ENCODE measurements around the gene AUTS2.

AUTS2 gene

GRCh38 chr7:69703099-69703498 is 104.8 kb downstream of the AUTS2 start:
- no peak for TF ChIP-seq GATA2 (IDR thresholded peaks at IDR 0.05; ENCODE audit: low read depth, low read length)
- TF ChIP-seq GATA3 (IDR thresholded peaks at IDR 0.05; ENCODE audit: low read depth, low read length) = no peak

GRCh38 chr7:69706070-69706469 is 107.8 kb downstream of the AUTS2 start:
- no peak for TF ChIP-seq GATA3 (IDR thresholded peaks at IDR 0.05; ENCODE audit: low read depth, low read length)
- no peak for TF ChIP-seq GATA2 (IDR thresholded peaks at IDR 0.05; ENCODE audit: low read depth, low read length)

DNA sequence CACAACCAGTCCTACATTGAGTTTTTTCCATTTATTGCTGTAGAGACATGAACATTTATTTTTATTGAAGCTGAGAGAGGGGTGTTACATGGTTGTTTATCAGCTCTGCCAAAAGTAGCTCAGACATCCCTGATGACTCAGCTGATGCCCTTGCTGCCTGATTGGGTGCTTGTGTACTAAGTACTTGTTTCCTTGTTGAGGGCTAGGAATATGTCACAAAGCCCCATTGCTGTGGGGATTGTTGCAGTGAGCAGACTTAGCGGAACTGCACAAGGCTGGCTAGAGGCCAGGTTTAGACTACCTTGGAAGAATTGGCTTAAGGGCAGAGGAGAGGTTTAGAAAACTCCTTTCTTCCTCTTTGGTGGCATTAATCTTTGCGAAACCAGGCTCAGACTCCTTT is 110.6 kb downstream of the AUTS2 start:
- no peak for TF ChIP-seq GATA2 (IDR thresholded peaks at IDR 0.05; ENCODE audit: low read depth, low read length)
- TF ChIP-seq GATA3 (IDR thresholded peaks at IDR 0.05; ENCODE audit: low read depth, low read length) = no peak

DNA sequence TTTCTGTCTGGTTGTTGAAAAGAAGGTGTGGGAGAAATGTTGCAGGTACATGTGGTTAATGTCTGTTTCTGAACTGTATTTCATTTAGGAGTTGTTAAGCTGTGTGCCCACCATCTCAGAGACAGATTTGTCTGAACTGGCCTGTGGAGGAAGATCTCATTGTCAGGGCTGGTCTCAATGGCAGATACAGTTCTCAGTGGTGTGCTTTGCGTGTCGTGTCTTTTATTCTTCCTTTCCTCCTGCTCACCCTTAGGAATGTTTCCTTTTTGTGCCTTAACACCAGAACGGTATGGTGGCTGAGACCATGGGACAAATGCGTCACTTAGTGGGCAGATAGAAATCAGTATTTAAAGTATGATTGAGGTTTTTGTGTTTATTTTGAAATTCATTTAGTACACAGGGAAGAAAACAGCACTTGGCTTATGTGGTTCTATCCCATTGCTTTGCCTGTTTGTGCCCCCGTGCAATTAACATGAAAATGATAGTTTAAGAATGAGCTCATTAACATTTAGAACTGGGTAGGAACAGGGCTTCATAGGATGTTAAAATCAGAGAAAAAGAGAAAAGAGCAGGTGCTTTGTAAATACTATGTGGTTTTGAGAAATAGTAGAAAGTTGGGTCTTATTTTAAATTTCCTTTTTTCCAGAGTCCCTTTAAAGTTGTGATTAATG is 112.6 kb downstream of the AUTS2 start:
- TF ChIP-seq GATA2 (IDR thresholded peaks at IDR 0.05; ENCODE audit: low read depth, low read length) (no peak), GATA3 (IDR thresholded peaks at IDR 0.05; ENCODE audit: low read depth, low read length) (no peak)

GRCh38 chr7:69714886-69715576 is 116.8 kb downstream of the AUTS2 start:
- TF ChIP-seq GATA2 (IDR thresholded peaks at IDR 0.05; ENCODE audit: low read depth, low read length) (no peak), GATA3 (IDR thresholded peaks at IDR 0.05; ENCODE audit: low read depth, low read length) (no peak)

- no peak for TF ChIP-seq GATA3 (IDR thresholded peaks at IDR 0.05; ENCODE audit: low read depth, low read length)
- no peak for TF ChIP-seq GATA2 (IDR thresholded peaks at IDR 0.05; ENCODE audit: low read depth, low read length)
Measured at GRCh38 chr7:69717221-69717620, 118.9 kb downstream of the AUTS2 start.

DNA sequence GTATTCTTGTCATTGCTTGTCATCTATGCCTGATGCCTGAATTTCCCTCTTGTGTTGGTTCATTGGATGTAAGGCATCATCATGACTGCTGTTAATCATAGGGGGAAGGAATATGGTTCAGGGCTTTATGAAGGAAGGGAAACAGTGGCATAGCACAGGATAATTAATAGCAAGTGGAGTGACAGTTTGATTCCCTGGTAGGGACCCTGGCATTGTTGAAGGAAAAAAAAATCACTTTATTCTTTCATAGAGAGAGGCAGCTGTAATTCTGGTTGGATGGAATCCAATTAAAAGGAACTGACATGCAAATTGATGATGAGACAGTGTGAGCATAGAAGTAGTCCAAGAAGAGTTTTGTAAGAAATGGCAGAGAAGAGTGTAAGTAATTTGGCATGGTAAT is 121.4 kb downstream of the AUTS2 start:
- TF ChIP-seq GATA2 (IDR thresholded peaks at IDR 0.05; ENCODE audit: low read depth, low read length) (no peak), GATA3 (IDR thresholded peaks at IDR 0.05; ENCODE audit: low read depth, low read length) (no peak)

GRCh38 chr7:69722843-69723242 is 124.6 kb downstream of the AUTS2 start:
- no peak for TF ChIP-seq GATA2 (IDR thresholded peaks at IDR 0.05; ENCODE audit: low read depth, low read length)
- no peak for TF ChIP-seq GATA3 (IDR thresholded peaks at IDR 0.05; ENCODE audit: low read depth, low read length)

- TF ChIP-seq GATA3 (IDR thresholded peaks at IDR 0.05; ENCODE audit: low read depth, low read length) = no peak
- TF ChIP-seq GATA2 (IDR thresholded peaks at IDR 0.05; ENCODE audit: low read depth, low read length) = no peak
Measured at GRCh38 chr7:69723663-69724062, 125.4 kb downstream of the AUTS2 start.

DNA sequence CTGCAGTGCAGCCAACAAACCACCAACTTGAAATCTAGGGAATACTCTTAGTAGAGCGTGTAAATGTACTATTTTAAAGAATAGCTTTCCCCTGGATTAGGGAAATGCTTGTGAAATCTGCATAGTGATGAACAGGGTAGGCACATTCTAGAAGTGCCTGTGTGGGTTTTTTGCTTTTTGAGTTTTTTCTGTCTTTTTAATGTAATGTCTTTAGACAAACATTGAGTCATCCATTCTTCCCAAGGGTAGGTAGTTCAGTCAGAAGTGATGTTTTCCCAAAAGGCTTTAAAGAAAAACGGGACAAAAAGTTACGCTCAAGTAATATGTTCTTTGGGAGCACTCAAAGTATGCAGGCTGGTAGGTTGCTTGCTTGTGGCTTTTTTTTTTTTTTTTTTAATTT is 130.0 kb downstream of the AUTS2 start:
- TF ChIP-seq GATA3 (IDR thresholded peaks at IDR 0.05; ENCODE audit: low read depth, low read length) = no peak
- TF ChIP-seq GATA2 (IDR thresholded peaks at IDR 0.05; ENCODE audit: low read depth, low read length) = no peak

- TF ChIP-seq GATA3 (IDR thresholded peaks at IDR 0.05; ENCODE audit: low read depth, low read length) (no peak), GATA2 (IDR thresholded peaks at IDR 0.05; ENCODE audit: low read depth, low read length) (no peak)
Measured at GRCh38 chr7:69732203-69732602, 133.9 kb downstream of the AUTS2 start.

DNA sequence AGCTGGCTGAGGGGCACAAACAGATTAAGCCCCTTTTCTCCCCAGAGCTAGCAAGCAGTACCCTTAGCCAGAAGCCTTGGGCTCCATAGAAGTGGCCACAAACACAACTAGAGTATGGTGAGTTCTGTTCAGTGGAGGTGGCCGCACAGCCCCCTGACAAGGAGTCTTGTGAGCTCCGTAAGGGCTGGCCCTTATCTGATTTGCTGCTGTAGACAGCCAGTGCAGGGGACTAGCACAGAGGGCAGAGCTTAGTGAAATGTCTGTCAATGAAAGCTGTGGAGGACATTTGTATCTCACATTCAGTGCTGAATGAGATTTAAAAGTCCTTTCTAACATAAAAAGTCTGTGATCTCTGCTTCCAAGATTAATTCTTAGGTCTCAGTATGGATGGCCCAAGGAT is 137.3 kb downstream of the AUTS2 start:
- peak; percentile 51; the same call in 1 of the 2 replicates for TF ChIP-seq GATA3 (IDR thresholded peaks at IDR 0.05; ENCODE audit: low read depth, low read length)
- peak; percentile 79 for TF ChIP-seq GATA2 (IDR thresholded peaks at IDR 0.05; ENCODE audit: low read depth, low read length)

GRCh38 chr7:69736126-69736810 is 138.0 kb downstream of the AUTS2 start:
- no peak for TF ChIP-seq GATA3 (IDR thresholded peaks at IDR 0.05; ENCODE audit: low read depth, low read length)

- TF ChIP-seq GATA2 (IDR thresholded peaks at IDR 0.05; ENCODE audit: low read depth, low read length) = no peak
- no peak for TF ChIP-seq GATA3 (IDR thresholded peaks at IDR 0.05; ENCODE audit: low read depth, low read length)
Measured at GRCh38 chr7:69738396-69738951, 140.2 kb downstream of the AUTS2 start.
